ENCODE results near the gene CCDC91.

DNA sequence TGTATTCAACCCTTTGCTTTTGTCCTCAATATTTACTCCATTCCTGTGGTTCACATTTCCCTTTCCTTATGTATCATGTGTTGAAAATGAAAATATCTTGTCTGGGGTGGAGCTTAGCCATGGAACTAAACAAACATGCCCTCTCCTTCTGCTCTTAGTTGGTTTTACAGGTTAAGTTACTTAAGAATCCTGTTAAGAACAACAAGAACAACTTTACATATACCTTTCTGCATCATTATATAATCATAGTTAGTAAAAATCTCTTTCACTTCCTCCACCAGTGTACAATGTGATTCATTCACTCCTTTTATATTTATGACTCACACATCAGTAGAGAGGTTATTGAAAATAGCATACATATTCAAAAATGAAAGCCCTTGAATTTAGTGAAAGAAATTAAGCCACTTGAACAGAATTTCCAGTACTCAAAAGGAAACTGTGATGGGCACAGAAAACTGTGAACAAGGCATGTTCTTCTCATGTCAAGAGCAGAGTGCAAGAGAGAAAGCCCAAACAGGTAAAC lies 307.7 kb downstream of the CCDC91 start:
- TF ChIP-seq, protein P1, sequence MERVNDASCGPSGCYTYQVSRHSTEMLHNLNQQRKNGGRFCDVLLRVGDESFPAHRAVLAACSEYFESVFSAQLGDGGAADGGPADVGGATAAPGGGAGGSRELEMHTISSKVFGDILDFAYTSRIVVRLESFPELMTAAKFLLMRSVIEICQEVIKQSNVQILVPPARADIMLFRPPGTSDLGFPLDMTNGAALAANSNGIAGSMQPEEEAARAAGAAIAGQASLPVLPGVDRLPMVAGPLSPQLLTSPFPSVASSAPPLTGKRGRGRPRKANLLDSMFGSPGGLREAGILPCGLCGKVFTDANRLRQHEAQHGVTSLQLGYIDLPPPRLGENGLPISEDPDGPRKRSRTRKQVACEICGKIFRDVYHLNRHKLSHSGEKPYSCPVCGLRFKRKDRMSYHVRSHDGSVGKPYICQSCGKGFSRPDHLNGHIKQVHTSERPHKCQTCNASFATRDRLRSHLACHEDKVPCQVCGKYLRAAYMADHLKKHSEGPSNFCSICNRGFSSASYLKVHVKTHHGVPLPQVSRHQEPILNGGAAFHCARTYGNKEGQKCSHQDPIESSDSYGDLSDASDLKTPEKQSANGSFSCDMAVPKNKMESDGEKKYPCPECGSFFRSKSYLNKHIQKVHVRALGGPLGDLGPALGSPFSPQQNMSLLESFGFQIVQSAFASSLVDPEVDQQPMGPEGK (CRISPR knock-in tag; IDR thresholded peaks at IDR 0.05; ENCODE audit: borderline replicate concordance), result no peak
- TF ChIP-seq ZNF8 (CRISPR knock-in tag; IDR thresholded peaks at IDR 0.05) (no peak), RARB (CRISPR knock-in tag; IDR thresholded peaks at IDR 0.05) (no peak), ARNTL (CRISPR knock-in tag; IDR thresholded peaks at IDR 0.05; ENCODE audit: borderline replicate concordance, low read depth) (no peak), BACH2 (CRISPR knock-in tag; IDR thresholded peaks at IDR 0.05; ENCODE audit: borderline replicate concordance) (no peak), ISL1 (CRISPR knock-in tag; IDR thresholded peaks at IDR 0.05) (no peak), ZFP30 (CRISPR knock-in tag; IDR thresholded peaks at IDR 0.05) (no peak), ESRRG (CRISPR knock-in tag; IDR thresholded peaks at IDR 0.05) (no peak)
- TF ChIP-seq, protein P2, sequence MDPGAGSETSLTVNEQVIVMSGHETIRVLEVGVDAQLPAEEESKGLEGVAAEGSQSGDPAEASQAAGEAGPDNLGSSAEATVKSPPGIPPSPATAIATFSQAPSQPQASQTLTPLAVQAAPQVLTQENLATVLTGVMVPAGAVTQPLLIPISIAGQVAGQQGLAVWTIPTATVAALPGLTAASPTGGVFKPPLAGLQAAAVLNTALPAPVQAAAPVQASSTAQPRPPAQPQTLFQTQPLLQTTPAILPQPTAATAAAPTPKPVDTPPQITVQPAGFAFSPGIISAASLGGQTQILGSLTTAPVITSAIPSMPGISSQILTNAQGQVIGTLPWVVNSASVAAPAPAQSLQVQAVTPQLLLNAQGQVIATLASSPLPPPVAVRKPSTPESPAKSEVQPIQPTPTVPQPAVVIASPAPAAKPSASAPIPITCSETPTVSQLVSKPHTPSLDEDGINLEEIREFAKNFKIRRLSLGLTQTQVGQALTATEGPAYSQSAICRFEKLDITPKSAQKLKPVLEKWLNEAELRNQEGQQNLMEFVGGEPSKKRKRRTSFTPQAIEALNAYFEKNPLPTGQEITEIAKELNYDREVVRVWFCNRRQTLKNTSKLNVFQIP (CRISPR knock-in tag; IDR thresholded peaks at IDR 0.05; ENCODE audit: borderline replicate concordance, low read depth), result no peak
- TF ChIP-seq, protein P3, sequence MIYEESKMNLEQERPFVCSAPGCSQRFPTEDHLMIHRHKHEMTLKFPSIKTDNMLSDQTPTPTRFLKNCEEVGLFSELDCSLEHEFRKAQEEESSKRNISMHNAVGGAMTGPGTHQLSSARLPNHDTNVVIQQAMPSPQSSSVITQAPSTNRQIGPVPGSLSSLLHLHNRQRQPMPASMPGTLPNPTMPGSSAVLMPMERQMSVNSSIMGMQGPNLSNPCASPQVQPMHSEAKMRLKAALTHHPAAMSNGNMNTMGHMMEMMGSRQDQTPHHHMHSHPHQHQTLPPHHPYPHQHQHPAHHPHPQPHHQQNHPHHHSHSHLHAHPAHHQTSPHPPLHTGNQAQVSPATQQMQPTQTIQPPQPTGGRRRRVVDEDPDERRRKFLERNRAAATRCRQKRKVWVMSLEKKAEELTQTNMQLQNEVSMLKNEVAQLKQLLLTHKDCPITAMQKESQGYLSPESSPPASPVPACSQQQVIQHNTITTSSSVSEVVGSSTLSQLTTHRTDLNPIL (CRISPR knock-in tag; IDR thresholded peaks at IDR 0.05; ENCODE audit: low read depth), result no peak

Measured in SK-N-SH treated with all-trans-retinoic acid at 6 μM for 48 hours (cell line).